Suppressor macrophage treated with lipopolysaccharide for 1 hour (primary cell): Measurements from ENCODE around the gene PFKP.
"Not testable (repeated sequence)": the region's sequence is repeated elsewhere in the genome, so short reads cannot be mapped to it uniquely, and the experiment has no call there.

Experiments
- DNase-seq, 3 donors: peaks; one replicate each; pipeline ENCODE4 v3.0.0-alpha.2; 2020 to 2022

The PFKP gene

DNA sequence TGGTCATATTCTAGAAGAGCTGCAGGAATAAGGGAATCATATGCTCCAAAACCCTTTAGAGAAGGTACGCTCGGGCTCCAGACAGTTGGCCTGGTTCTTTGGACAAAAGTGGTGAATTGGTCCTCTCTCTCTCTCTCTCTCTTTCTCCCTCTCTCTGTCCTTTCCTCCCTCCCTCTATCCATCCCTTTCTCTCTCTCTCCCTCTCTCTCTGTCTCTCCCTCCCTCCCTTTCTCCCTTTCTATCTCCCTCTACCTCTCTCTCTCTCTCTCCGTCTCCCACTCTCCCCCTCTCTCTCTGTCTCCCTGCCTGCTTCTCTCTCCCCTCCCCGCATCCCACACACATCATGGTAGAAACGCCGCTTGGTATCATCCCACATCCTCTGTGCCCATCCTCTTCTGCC, 19.8 kb upstream of the PFKP start:
- DNase-seq = no peak

DNA sequence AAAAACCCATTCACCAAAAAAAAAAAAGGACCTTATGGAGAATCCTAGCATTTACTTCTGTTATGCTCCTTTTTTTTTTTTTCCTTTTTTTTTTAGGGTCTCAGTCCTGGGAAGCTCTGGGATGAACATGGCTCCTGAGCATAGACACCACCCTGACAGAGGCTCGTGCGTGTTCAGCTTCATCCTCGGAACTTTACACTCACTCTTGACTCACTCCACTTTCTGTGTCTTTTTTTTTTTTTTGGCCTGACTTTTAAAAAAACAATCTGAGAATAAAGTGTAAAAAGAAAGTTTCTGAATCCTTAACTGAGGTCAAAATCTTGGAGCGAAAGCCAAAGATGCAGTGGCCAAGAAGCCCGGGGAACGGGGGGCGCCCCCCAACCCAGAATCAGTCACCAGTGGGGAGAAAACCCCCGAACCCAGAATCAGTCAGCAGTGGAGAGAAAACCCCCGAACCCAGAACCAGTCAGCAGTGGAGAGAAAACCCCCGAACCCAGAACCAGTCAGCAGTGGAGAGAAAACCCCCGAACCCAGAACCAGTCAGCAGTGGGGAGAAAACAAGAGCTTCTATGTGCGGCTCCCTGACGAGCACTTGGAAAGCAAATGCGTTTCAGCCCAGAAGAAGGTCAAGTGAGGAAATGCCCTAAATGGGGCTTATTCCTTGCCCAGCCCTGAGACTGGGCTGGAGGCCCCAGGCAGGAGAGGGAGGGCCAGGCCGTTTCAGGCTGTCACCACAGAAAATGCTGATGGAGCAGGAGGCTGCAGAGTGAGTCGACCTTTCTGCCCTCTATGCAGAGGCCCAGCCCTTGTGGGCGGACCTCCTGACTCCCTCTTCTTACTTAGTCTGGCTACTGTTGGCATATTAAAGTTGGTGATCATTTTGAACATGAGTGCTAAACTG, 19.0 kb upstream of the PFKP start:
- DNase-seq = peak in 2 of 3 donors; percentile 25 to 38

DNA sequence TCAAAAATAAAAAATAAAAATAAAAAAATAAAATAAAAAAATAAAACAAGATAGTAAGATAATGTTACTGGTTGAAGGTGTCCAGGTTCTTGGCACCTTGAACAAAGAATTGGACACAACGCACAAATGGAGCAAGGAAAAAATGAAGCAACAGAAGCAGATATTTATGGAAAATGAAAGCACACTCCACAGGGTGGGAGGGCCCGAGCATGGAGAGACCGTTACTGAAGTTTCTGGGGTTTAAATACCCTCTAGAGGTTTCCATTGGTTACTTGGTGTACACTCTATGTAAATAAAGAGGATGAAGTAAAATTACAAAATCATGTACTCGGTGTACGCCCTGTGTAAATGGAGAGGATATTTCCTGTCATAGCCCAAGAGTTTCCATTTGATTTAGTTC, 15.7 kb upstream of the PFKP start:
- no peak for DNase-seq

DNA sequence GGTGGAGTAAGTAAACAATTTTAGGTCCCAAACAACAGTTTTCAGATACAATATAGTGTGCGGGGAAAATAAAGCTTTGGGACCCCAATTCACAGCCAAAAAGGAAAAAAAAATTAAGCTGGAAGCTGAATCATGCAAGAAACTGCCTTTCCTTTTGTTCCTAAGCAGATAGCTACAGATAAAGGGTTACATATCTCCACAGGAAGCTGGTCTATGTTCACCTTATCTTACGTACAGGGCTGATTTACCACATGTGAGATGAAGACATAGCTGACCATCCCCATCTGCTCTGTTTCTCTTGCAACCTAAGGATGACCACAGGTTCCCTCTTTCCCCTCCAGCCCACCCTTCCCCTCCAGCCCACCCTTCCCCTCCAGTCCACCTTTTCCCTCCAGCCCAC, 14.2 kb upstream of the PFKP start:
- no peak for DNase-seq

DNA sequence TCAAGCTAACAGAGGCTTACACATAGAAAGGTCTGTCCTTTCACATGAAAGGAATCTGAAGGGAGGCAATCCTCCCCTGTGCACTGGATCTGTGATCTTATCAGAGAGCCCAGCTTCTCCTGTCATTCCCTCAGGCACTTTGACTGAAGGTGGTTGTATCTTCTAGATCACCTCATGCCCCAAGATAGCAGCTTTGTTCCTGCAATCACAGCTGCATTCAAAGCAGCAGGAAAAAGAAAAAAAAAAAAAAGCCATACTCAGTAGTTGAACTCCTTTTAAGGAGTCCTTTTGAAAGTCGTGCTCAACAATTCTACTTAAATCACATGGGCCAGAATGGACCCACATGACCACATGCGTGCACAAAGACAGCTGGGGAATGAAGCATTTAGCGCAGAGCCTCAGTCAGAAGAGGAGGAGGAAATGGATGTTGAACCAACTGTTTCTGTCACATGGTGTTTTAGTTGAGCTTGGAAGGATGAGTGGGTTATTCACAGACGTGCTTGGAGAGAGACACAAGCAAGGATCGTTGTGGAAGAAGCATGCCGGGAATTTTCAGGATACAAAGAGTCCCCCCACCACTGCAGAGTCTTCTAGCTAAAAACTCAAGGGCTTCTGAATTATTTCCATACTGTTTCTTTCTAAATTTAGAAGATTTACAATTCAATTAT, 13.0 kb upstream of the PFKP start:
- no peak for DNase-seq

DNA sequence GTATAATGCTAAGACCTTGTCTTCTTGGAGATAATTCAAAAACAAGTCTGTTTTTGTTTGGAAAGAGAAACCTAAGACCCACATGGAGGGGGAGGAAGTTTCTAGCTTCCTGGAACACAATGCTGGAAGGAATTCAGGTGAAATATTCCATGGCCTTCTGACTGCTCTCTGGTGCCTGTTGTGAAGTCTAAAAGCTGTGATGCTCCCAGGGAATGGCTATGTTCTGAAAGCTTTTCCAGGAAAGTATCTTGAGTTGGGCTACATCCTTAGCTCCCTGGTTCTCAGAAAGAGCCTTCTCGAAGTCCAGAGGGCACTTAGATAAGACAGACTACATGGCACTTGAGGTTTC, 12.5 kb upstream of the PFKP start:
- no peak for DNase-seq

DNA sequence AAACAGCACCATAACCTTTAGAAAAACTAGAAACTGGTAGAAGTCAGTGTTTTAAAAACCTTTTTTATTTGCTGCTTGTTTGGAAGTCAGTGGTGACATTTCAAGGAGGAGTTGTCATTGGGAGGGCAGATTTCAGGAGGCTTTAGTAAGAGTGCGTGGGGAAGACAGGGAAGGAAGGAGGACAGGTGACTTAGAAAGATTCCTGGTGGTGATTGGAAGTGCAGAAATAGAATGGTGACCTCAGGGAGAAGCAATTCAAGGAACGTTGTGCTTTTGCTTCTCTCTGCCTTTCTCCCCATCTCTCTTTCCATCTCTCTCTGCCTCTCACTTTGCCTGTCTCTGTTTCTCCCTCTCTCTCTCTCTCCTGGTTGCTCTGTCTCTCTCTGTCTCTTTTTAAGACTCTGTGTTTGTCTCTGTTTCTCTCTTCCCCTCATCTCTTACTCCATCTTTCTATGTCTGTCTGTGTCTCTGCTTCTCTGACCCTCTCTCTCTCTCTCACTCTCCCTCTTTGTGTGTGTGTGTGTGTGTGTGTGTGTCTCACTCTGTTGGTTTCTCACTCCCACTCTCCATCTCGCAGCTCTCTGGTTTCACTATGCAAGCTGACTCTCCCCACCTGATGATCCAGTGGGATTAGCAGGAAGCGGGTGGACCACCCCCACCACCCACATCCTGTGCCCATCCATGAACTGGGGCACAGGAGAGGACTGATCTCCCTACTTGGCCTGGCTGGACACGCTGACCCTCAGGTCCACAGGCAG, 10.9 kb upstream of the PFKP start:
- DNase-seq = no peak

DNA sequence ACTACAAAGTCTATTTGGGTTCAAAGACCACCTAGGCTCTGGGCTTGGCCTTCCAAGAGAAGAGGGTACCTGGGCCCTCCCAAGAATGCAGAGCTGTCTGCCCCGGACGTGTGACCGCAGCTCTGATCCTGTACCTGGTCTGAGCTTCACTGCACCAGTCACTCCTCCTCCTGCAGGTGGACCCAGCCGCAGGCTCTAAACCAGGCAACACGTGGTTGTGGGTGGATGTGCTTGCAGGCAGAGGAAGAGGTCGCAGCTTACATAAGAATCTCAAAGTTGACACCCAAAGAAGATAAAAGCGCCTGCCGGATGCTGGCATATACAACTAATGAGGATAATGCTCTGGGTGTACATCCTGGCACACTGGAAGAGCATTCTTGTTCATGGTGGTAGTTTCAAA, 9.4 kb upstream of the PFKP start:
- no peak for DNase-seq

DNA sequence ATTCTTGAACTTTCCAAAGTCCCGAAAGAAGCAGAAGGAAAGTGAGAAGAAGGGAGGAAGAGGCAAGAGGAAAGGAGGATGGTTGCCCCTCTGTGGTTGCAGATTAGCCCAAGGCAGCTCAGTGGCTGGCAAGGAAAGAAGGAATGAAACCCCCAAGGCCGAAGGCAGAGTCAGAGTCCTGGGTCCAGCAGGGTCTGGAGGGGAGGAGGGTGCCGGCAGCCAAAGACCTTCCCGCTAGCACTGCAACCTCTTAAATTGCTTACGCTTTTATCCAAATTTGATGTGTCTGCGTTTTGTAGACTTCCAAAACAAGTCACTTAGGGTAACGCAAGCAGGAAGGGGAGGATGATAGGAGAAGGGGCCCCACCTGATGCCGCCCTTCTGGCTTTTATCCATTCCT, 7.4 kb upstream of the PFKP start:
- DNase-seq = no peak

DNA sequence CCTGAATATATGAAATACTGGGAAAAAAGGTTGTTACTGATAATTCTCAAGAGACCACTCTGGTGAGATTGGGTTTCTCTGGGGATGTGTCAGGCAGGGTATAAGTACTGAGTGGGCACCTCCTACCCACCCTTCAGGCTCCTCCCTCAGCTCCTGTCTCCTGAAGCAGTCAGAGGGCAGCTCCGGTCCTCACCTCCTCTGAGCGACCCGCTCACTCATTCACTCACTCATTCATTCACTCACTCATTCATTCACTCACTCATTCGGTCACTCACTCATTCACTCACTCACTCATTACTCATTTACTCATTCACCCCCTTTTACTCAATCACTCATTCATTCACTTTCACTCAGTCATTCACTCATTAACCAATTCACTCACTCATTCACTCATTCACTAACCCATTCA, 6.9 kb upstream of the PFKP start:
- no peak for DNase-seq

DNA sequence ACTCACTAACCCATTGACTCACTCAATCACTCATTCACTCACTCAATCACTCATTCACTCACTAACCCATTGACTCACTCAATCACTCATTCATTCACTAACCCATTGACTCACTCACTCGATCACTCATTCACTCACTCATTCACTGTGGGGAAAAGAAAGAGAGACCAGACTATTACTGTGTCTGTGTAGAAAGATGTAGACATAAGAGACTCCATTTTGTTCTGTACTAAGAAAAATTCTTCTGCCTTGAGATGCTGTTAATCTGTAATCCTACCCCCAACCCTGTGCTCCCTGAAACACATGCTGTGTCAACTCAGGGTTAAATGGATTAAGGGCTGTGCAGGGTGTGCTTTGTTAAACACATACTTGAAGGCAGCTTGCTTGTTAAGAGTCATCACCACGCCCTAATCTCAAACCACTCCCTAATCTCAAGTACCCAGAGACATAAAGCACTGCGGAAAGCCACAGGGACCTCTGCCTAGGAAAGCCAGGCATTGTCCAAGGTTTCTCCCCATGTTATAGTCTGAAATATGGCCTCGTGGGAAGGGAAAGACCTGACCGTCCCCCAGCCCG, 5.9 kb upstream of the PFKP start:
- not testable (repeated sequence) for DNase-seq

DNA sequence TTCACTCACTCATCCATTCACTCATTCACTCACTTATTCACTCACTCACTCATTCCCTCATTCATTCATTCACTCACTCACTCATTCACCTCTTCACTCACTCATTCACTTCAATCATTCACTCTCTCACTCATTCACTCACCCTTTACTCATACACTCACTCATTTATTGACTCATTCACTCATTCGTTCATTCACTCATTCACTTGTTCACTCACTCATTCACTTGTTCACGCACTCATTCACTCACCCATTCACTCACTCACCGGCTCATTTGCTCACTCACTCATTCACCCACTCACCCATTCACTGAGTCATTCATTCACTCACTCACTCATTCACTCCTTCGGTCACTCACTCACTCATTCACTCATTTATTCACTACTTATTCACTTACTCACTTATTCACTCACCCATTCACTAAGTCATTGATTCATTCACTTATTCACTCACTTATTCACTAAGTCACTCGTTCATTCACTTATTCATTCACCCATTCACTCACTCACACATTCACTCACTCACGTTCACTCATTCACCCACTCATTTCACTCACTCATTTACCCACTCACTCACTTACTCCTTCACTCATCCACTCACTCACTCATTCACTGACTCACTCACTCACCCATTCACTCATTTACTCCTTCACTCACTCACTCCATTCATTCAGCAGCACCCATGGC, 4.7 kb upstream of the PFKP start:
- no peak for DNase-seq

DNA sequence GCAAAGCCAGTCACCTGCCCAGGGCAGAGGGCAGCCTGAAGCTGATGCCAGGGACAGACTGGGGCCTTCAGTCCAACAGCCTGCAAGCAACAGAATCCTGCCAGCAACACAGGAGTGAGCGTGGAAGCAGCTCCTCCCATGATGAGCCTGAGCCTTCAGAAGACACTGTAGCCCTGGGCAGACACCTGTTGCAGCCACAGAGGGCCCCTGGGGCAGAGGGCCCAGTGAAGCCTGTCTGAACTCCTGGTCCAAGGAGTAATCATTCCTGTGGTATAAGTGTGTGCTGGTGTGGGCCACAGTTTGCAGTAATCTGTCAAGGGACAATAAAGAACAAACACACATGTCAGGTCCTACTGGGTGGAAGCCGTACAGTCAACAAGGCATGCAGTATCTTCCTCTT, 2.9 kb upstream of the PFKP start:
- DNase-seq = no peak

DNA sequence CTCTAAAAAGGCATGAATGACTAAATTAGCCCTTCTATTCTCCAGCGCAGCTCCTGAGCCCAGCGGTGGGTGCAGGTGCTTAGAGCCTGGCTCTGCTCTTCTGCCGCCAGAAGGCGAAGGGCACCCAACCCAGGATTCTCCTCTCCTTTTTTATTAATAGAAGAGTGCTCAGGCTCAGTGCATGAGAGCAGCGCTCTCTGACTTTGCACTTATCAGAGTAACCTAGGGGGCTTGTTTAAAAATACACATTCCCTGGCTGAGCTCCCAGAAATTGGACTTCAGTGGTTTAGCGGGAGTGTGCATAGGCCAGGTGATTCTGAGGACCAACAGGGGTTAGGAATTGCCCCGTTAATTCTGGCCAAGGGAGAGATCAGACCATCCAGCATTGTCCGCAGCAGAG, 1.7 kb upstream of the PFKP start:
- DNase-seq = no peak

DNA sequence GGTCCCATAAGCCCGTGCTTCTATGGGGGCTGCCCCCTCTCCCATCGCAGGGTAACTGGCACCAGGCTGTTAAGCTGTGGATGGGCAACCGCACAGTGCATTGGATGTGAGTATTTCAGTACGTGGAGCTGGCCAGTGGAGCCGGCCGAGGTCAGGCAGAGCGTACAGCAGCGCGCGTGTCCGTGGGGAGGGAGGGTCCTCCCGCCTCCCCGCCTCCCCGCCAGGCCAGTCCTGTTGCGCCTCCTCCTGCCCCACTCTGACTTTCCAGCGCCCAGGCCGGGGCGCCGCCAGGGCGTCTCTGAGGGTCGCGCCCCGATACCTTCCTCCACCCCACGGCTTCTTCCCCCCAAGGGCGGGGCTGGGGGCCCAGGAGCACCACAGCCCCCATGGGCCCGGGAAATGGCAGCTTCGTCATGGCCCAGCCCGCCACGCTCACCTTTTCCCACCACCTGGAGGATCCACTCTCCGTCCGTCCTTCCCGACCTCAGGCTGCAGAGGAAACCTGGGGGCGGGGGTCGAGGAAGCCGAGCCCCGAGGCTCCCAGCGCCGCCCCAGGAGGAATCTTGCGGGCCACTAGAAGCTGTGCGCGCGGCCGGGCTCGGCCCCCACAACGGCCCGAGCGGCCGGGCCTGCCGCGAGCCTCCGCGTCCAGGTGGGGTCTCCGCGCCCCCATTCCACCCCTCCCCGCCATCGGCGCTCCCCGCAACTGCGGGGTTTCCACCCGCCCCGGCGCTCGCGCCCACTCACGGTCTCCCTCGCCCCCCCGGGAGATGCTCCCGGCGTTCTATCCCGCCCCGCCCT, 831 bp upstream of the PFKP start:
- DNase-seq = no peak

DNA sequence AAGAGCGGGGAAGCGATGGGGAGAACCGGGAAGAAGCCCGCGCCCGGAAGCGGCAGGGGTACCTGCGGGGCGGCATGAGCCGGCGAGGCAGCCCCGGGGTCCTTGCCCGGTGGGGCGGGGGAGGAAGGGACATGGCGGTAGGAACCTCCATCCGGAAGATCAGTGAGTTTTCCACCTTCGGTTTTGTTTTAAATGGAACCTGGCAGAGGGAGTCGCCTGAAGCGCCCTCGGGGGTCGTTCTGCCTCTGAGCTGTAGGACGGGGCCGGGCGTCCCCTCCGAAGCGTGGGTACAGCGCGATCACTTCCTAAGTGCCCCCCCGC, 471 bp downstream of the PFKP start:
- DNase-seq = no peak

DNA sequence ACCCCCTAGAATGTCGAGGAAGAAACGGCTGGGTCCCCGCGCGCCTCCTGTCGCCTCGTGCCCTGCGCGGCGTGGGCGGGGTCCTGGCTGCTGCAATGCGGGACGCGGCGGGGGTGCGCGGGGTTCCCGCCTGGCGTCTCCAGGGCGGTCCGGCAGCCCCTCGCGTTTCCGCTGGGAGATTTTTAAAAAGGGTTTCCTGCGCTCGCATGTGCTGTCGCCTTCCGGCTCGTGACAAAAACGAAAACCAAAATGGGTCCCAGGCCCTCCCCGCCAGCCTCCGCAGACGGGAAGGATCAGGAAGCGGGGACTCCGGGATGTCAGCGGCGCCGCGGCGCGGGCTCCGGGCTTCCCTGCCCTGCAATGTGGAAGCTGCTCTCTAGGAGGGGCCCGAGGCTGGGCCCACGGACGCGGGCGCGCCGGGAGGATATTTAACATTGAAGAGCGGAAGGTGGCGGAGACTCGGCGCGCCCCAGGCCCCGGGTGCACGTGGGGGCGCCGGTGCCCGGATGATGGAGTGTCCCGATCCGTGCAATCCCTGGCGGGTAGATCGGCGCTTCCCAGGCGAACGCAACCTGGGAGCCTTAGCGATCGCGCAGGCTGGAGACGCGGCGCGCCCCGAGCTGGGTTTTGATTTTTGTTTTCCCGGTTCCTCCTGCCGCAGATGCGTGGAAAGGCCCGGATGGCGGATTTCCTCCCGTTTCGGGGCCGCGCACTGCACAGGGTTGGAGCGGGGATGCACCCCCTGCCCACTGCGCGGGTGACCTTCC, 1.0 kb downstream of the PFKP start:
- peak; percentile 85 to 90 (median 85) for DNase-seq

DNA sequence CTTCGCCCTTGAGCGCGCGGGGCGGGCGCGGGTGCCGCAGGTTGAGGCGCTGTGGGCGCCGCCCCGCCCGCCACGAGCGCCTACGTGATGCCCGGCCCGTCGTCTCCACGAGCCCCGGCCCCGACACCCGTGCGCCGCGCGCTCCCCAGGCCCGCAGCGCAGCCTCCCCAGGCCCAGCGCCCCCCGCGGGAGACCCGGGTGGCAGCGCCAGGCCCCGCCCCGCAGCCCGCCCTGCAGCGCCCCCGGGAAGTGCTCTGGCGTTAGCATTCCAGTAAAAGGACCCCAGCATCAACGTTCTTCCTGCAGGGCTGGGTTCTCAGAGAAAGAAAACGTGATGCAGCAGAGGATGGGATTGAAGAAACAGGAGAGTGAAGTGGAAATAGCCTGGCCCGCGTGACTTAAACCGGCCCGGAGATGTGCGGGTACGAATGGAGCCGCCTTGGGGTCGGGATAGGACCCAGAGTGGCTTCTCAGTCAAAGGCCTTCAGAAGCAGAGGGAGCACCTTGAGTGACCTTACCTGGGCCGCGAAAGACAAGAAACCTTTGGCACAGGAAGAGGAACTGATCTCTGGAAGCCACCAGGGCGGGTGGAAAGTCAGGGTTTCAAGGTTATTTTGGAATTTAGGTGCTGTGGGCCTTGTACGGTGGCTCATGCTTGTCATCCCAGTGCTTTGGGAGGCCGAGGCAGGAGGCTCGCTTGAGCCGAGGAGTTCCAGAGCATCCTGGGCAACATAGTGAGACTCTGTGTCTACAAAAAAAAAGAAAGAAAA, 1.8 kb downstream of the PFKP start:
- DNase-seq = peak in 2 of 3 donors; percentile 14 to 39

DNA sequence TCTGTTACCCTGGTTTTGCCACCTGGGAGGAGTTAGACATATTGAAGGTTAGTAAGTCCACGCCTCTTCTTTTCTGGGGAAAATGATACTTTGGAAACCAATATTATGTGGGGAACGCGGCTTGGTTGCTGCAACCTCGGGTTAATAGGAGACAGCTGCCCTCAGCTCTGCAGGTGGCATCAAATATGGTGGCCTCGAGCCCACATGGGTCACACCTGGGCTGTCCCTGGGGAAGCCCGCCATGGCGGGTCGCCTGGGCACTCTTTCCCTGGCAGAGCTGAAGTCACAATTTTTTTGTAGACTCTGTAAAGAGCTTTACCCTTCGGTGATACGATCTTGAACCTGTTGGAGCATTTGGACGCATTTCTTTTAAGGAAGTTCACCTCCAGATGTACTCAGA, 2.5 kb downstream of the PFKP start:
- no peak for DNase-seq

DNA sequence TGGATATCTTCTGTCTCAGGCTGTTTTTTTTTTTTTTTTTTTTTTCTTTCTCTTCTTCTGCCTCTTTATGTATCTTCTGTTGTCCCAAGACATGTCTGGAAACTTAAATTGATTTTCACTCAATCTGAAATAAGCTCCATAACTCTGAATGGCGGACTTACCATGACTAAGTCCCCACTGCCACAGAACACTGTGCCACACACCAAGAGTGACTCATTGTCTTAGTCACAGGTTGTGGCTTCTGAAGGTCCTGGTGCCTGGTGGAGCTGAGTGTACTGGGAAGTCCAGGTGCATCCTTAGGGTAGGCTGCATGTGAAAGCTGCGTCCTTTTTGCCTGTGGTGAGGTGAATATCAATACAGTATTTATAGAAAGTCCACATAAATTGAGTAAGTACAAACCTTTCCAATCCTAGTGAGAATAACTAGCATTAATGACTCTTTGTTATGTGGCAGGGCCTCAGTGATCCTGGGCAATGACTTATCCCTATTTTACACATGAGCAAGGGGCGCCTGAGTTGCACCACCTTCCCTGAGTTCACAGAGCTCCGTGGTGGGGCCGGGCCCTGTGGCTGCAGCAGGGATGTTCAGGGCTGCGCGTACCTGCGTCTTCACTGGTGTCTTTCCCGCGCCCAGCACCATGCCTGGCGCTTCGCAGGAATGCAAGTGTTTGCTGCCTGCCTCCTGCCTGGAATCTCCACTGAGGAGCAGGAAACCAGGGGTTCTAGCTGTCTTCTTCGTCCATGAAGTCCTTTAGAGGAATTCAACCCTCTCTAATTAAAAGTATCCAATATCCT, 4.3 kb downstream of the PFKP start:
- peak; percentile 66 to 81 (median 80) for DNase-seq
